Measurements from ENCODE around the gene KLF1. TPM values are rescaled to one million over a fixed set of nuclear protein-coding genes. Genes with fewer than 3 reads are reported as not detected.
"Not testable (repeated sequence)": the region's sequence is repeated elsewhere in the genome, so short reads cannot be mapped to it uniquely, and the experiment has no call there.

KLF1 gene
- total RNA-seq, 6 experiments from 2014 or later: not detected

DNA sequence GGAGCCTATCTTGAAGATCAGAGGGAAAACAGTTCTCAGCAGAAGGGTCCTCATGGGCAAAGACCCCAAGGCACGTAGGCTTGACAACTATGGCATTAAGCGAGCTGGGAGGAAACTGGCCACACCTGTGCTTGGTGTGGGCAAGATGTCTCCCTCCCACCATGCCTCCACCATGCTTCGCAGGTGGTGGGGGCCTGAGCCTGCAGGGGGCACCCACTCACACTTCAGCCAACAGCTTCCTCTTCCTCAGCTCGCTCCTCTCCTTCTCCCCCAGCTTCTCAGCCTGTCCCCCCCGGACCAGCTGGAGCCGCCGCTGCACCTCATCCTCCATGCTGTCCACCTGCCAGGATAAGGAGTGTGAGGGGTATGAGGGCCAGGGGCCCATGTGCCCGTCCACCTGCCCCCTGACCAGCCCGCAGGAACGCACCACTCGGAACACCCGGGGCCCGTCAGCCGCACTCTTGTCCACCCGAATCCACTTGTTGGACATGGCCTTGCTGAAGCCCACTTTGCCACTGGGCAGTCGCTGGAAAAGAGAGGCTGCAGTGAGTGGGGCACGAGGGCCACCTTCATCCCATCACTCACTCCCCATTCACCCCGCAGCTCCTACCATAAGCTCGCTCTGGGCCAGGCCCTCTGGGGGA lies 43.1 kb upstream of the KLF1 start:
- no peak overlapping the region for H3K4me3 Mint-ChIP-seq
- TF ChIP-seq, protein P1, sequence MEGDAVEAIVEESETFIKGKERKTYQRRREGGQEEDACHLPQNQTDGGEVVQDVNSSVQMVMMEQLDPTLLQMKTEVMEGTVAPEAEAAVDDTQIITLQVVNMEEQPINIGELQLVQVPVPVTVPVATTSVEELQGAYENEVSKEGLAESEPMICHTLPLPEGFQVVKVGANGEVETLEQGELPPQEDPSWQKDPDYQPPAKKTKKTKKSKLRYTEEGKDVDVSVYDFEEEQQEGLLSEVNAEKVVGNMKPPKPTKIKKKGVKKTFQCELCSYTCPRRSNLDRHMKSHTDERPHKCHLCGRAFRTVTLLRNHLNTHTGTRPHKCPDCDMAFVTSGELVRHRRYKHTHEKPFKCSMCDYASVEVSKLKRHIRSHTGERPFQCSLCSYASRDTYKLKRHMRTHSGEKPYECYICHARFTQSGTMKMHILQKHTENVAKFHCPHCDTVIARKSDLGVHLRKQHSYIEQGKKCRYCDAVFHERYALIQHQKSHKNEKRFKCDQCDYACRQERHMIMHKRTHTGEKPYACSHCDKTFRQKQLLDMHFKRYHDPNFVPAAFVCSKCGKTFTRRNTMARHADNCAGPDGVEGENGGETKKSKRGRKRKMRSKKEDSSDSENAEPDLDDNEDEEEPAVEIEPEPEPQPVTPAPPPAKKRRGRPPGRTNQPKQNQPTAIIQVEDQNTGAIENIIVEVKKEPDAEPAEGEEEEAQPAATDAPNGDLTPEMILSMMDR (IDR thresholded peaks at IDR 0.05): no peak; the same call in 1 of the 2 replicates
- no peak overlapping the region for H3K27ac Mint-ChIP-seq
- no peaks in the 10 kb centered on the region; the same call in 1 of the 2 replicates for H3K27me3 Mint-ChIP-seq (ENCODE audit: insufficient read depth)
- H3K4me1 Mint-ChIP-seq (ENCODE audit: low read depth): peaks cover 10% of the 10 kb centered on the region
- H3K9me3 Mint-ChIP-seq: no peaks in the 10 kb centered on the region
- peaks cover 23% of the 10 kb centered on the region for H3K36me3 Mint-ChIP-seq (ENCODE audit: low read depth)
- no peak for DNase-seq

DNA sequence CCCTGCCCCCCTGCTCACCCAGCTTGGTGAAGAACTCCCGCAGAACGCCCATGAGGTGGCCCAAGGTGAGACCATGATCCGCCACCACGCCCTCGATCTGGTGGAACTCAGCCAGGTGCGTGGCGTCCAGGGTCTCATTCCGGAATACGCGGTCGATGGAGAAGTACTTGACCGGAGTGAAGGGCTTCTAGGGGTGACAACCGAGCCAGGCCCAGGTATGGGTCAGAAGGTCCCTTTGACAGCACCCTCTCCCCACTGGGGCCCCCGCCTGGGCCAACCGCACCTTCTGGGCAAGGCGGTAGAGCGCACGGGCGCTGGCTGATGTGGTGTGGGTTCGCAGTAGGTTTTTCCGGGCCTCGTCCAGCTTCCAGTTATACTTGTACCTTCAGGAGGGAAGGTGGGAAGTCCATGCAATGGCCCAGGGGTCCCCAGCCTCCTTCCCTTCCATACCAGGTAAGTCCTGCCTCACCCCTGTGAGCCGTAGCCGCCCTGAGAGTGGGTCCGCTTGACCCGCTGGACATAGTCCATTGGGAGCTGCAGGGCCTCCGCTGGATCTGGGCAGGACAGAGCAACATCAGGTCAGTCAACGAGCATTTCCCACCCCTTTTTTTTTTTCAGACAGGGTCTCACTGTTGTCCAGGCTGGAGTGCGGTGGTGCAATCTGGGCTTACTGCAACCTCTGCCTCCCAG lies 37.8 kb upstream of the KLF1 start:
- Mint-ChIP-seq H3K27ac (no peak overlapping the region), H3K4me3 (no peak overlapping the region), H3K36me3 (ENCODE audit: low read depth) (peaks cover 24% of the 10 kb centered on the region), H3K27me3 (ENCODE audit: insufficient read depth) (no peaks in the 10 kb centered on the region; the same call in 1 of the 2 replicates), H3K9me3 (no peaks in the 10 kb centered on the region), H3K4me1 (ENCODE audit: low read depth) (no peaks in the 10 kb centered on the region)
- TF ChIP-seq, protein P1 (IDR thresholded peaks at IDR 0.05): no peak
- no peak for DNase-seq

DNA sequence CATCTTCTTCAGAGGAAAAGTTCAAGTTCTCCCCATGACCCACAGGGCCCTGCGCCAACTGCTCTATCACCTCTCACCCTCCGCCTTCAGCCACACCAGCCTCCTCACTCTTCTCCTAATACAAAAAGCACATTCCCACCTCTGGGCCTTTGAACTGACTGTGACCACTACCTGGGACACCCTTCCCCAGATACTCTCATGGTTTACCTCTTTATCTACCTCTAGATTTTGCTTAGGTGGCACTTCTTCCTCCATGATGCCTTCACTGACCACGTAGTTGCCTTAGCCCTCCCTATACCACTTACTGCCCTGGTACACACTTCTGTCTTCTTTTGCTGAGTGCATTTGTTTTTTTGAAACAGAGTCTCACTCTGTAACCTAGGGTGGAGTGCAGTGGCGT lies 36.0 kb upstream of the KLF1 start:
- peaks cover 7% of the 10 kb centered on the region for H3K27me3 Mint-ChIP-seq (ENCODE audit: insufficient read depth)
- H3K27ac Mint-ChIP-seq: no peak overlapping the region
- no peak overlapping the region for H3K4me3 Mint-ChIP-seq
- H3K36me3 Mint-ChIP-seq (ENCODE audit: low read depth): peaks cover 19% of the 10 kb centered on the region
- DNase-seq: no peak
- H3K4me1 Mint-ChIP-seq (ENCODE audit: low read depth): no peaks in the 10 kb centered on the region
- H3K9me3 Mint-ChIP-seq: no peaks in the 10 kb centered on the region
- TF ChIP-seq, protein P1 (IDR thresholded peaks at IDR 0.05): no peak

DNA sequence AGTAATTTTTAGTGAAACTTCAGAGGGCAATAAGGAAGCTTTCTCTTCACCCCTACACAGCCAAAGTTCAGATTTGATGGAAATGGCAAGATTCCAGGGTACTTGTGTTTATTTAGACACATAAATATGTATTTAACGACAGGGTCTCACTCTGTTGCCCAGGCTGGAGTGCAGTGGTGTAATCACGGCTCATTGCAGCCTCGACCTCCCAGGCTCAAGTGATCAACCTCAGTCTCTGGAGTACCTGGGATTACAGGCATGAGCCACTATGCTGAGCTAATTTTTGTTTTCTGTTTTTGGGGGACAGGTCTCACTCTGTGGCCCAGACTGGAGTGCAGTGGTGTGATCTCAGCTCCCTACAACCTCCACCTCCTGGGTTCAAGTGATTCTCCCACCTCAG lies 34.0 kb upstream of the KLF1 start:
- DNase-seq: no peak
- no peak overlapping the region for H3K4me3 Mint-ChIP-seq
- peaks cover 12% of the 10 kb centered on the region for H3K36me3 Mint-ChIP-seq (ENCODE audit: low read depth)
- TF ChIP-seq, protein P1 (IDR thresholded peaks at IDR 0.05): no peak
- no peaks in the 10 kb centered on the region for H3K9me3 Mint-ChIP-seq
- no peak overlapping the region for H3K27ac Mint-ChIP-seq
- no peaks in the 10 kb centered on the region for H3K4me1 Mint-ChIP-seq (ENCODE audit: low read depth)
- peaks cover 9% of the 10 kb centered on the region for H3K27me3 Mint-ChIP-seq (ENCODE audit: insufficient read depth)

DNA sequence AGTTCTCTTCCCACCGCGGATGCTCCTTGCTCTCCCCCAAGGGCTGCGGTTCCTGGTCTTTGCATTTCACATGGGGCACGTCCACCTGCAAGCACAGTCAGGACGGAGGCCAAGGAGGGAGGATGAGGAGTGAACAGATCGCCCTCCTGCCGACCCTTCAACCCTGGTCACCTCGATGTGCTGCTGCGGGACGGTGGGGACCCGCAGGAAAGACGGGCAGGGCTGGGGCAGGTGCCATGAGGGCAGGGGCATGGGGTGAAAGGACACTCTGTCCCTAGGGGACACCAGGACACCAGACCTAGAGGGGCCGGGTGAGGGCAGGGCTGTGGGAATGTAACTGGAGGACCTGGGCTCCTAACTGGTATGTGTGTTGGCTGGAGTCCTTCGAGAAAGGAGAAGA lies 31.3 kb upstream of the KLF1 start:
- H3K36me3 Mint-ChIP-seq (ENCODE audit: low read depth): peaks cover 7% of the 10 kb centered on the region
- peaks cover 10% of the 10 kb centered on the region; the same call in 1 of the 2 replicates for H3K4me1 Mint-ChIP-seq (ENCODE audit: low read depth)
- TF ChIP-seq, protein P1 (IDR thresholded peaks at IDR 0.05): no peak
- no peak overlapping the region for H3K27ac Mint-ChIP-seq
- no peak for DNase-seq
- H3K27me3 Mint-ChIP-seq (ENCODE audit: insufficient read depth): peaks cover 13% of the 10 kb centered on the region
- no peak overlapping the region for H3K4me3 Mint-ChIP-seq
- H3K9me3 Mint-ChIP-seq: no peaks in the 10 kb centered on the region

DNA sequence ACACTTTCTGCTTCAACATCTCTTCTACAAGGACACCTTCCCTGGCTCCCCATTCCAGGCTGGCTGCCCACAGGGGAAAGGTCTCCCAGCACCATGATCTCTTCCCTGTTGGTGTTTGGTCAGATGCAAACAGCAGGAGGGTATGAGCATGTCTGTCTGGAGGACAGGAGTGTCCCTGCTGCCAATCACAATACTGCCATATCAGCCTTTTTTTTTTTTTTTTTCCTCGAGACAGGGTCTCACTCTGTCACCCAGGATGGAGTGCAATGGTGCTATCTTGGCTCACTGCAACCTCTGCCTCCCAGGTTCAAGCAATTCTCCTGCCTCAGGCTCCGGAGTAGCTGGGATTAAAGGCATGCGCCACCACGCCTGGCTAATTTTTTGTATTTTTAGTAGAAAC lies 28.9 kb upstream of the KLF1 start:
- H3K9me3 Mint-ChIP-seq; H3K27ac Mint-ChIP-seq; H3K36me3 Mint-ChIP-seq (ENCODE audit: low read depth); H3K4me3 Mint-ChIP-seq; DNase-seq: not testable (repeated sequence)
- peaks cover 14% of the 10 kb centered on the region for H3K27me3 Mint-ChIP-seq (ENCODE audit: insufficient read depth)
- H3K4me1 Mint-ChIP-seq (ENCODE audit: low read depth): peaks cover 22% of the 10 kb centered on the region; the same call in 1 of the 2 replicates
